Stimulated activated CD4-positive, alpha-beta T cell treated with anti-CD3 and anti-CD28 coated beads, Interleukin-12 subunit alpha, Interleukin-12 subunit beta, amount 100 ng/mL, for 24 hours (primary cell): ENCODE results near the gene OMA1.

Source experiments
- DNase-seq, 2 experiments: peaks; one replicate each; pipeline ENCODE4 v3.0.0-alpha.2; 2020; ENCODE audit warnings: low read depth in 2 of 2

OMA1 gene

GRCh38 chr1:58431901-58432620, 114.5 kb downstream of the OMA1 start:
- DNase-seq, result no peak
